ENCODE measurements around the gene SMG1. TPM values are rescaled to one million over a fixed set of nuclear protein-coding genes. Genes with fewer than 3 reads are reported as not detected.
"Not testable (repeated sequence)": the region's sequence is repeated elsewhere in the genome, so short reads cannot be mapped to it uniquely, and the experiment has no call there.

Gene SMG1
- total RNA-seq, 3 donors from 2014 or later: 107 to 132 (median 110) TPM

DNA sequence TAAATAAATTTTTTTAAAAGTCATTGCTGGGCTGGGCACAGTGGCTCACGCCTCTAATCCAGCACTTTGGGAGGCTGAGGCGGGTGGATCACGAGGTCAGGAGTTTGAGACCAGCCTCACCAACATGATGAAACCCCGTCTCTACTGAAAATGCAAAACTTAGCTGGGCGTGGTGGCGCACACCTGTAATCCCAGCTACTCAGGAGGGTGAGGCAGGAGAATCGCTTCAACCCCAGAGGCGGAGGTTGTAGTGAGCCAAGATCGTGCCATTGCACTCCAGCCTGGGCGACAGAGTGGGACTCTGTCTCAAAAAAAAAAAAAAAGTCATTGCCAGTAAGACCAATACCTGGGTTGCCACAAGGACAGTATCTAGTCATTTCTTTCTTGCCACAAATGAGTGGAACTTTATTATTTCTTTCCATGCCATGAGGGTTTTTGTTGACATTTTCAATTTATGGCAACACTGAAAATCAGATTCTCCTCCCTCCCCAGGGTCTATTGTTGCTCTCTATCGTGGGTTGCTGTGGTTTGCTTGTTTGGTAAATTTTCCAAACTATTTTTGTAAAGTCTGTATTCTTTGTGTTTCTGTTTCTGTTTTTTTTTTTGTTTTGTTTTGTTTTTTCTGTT is 155.8 kb downstream of the SMG1 start:
- H3K27me3 ChIP-seq; H3K4me3 ChIP-seq; DNase-seq (ENCODE audit: low spot score in 2 of 2); H3K36me3 ChIP-seq; H3K9me3 ChIP-seq; intact Hi-C loops (cut with DNase I; ENCODE audit: low total_unique reads); H3K4me1 ChIP-seq; H3K27ac ChIP-seq: not testable (repeated sequence)

DNA sequence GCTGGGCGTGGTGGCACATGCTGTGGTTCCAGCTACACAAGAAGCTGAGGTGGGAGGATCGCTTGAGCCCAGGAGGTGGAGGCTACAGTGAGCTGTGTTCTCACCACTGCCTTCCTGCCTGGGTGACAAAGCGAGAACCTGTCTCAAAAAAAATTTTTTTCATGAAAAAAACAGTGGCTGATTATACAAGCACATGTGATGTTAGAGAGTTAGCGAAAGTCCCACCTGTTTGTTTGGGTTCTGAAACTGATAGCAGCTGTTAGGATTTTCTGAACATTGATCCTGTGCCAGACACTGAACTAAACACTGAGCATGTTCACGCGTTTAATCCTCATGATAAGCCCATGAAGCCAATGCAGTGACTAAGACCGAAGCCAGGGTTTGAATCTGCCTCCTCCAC is 159.0 kb downstream of the SMG1 start:
- H3K27ac ChIP-seq; H3K4me1 ChIP-seq; H3K27me3 ChIP-seq; H3K4me3 ChIP-seq; intact Hi-C loops (cut with DNase I; ENCODE audit: low total_unique reads); H3K9me3 ChIP-seq; H3K36me3 ChIP-seq; DNase-seq (ENCODE audit: low spot score in 2 of 2): not testable (repeated sequence)

- H3K9me3 ChIP-seq; H3K27me3 ChIP-seq; DNase-seq (ENCODE audit: low spot score in 2 of 2); H3K36me3 ChIP-seq; H3K4me1 ChIP-seq; H3K27ac ChIP-seq; intact Hi-C loops (cut with DNase I; ENCODE audit: low total_unique reads); H3K4me3 ChIP-seq: not testable (repeated sequence)
Observed at GRCh38 chr16:18762713-18763112, 163.5 kb downstream of the SMG1 start.

- peak in 1 of 2 donors; percentile 26 for DNase-seq (ENCODE audit: low spot score in 2 of 2)
- H3K36me3 ChIP-seq; H3K27ac ChIP-seq; H3K4me1 ChIP-seq; intact Hi-C loops (cut with DNase I; ENCODE audit: low total_unique reads); H3K9me3 ChIP-seq; H3K27me3 ChIP-seq; H3K4me3 ChIP-seq: not testable (repeated sequence)
- peak in 2 of 3 donors; percentile 34 to 64 for TF ChIP-seq CTCF (IDR thresholded peaks at IDR 0.05)
Observed at GRCh38 chr16:18759598-18760520, 166.3 kb downstream of the SMG1 start.

DNA sequence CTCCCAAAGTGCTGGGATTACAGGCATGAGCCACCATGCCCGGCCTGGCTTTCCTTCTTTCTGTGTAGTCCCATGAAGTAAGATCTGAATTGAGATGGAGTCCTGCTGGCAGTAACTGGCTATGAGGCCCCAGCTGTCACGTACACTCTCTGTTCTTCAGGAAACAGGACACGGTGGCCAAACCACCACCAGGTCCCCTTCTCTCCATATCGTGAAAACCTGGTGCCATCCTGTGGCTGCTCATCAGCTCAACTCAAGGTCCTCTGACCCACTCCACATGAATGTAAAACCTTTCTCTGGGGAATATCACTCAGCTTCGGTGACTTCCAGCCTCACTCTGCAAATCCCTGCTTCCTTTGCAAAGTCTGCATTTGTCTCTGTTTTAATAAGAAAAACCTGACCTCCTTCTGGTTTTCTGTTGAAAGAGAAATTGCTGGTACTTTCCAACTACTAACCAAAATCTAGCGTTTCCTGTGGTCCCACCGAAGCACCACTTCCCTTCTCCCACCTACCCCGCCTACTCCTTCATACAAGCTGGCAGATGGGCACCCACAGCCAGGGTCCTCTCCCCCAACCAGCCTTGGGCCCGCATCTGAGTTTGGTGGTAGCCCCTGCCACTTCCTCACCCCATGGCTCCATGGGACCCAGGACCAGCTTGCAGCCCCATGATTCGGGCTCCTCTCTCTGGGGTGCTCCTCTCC is 168.1 kb downstream of the SMG1 start:
- DNase-seq (ENCODE audit: low spot score in 2 of 2); H3K27me3 ChIP-seq; H3K36me3 ChIP-seq; H3K4me1 ChIP-seq; H3K27ac ChIP-seq; intact Hi-C loops (cut with DNase I; ENCODE audit: low total_unique reads); H3K9me3 ChIP-seq; H3K4me3 ChIP-seq: not testable (repeated sequence)

DNA sequence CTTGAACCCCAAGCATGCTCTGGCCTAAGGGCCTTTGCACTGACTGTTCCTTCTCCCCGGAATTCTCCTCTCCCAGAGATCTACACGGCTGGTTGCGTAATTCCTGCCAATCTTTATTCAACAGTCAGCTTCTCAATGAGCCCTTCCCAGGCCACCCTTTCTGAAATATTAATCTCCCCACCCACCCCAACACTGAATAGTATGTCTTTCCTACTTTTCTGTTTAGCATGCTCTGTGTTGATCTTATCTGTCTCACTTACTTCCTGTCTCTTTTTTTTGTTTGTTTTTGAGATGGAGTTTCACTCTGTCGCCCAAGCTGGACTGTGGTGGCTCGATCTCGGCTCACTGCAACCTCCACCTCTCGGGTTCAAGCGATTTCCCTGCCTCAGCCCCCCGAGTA is 169.6 kb downstream of the SMG1 start:
- H3K27me3 ChIP-seq; H3K4me1 ChIP-seq; H3K27ac ChIP-seq; H3K36me3 ChIP-seq; DNase-seq (ENCODE audit: low spot score in 2 of 2); intact Hi-C loops (cut with DNase I; ENCODE audit: low total_unique reads); H3K4me3 ChIP-seq; H3K9me3 ChIP-seq: not testable (repeated sequence)

Other genes starting within 250 kb of the SMG1 start
- gene RPS15A, start 136.1 kb downstream of the SMG1 start, total RNA-seq: 1,000 to 10,000 TPM; 2,031 to 3,077 (median 2,955) TPM
- 100 to 1,000 TPM; 199 to 368 (median 302) TPM for gene ARL6IP1, start 124.9 kb downstream of the SMG1 start, total RNA-seq
- 1 to 10 TPM in 1 of 3 donors, under 1 TPM in 2; 0.64 to 1.3 (median 0.73) TPM for gene TMC7, start 57.5 kb upstream of the SMG1 start, total RNA-seq
- 10 to 100 TPM; 13.8 to 20.2 (median 16.4) TPM for gene COQ7, start 141.2 kb upstream of the SMG1 start, total RNA-seq
- gene ITPRIPL2, start 187.6 kb upstream of the SMG1 start, total RNA-seq: 10 to 100 TPM; 36.1 to 66.6 (median 40.3) TPM
- 10 to 100 TPM in 1 of 3 donors, 1 to 10 TPM in 2; 1.9 to 11.9 (median 5.2) TPM for gene SYT17, start 241.8 kb upstream of the SMG1 start, total RNA-seq

All from breast epithelium (tissue), 4 donors.